ENCODE measurements around the gene CDK19. TPM values are rescaled to one million over a fixed set of nuclear protein-coding genes. Genes with fewer than 3 reads are reported as not detected.

Gene CDK19
- total RNA-seq, 1 experiment from 2014 or later, result 36.8 TPM

DNA sequence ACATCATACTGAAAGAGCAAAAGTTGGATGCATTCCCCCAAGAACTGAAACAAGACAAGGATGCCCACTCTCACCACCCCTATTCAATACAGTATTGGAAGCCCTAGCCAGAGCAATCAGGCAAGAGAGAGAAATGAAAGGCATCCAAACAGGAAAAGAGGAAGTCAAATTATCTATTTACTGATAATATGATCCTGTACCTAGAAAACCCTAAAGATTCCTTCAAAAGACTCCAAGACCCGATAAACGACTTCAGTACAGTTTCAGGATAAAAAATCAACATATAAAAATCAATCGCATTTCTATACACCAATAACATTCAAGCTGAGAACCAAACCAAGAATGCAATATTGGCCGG lies 14.5 kb downstream of the CDK19 start:
- intact Hi-C loops (cut with micrococcal nuclease; ENCODE audit: unreplicated experiment), result no loop called here
- peaks cover 6% of the 10 kb centered on the region; the same call in 1 of the 2 replicates for H3K9me2 ChIP-seq (ENCODE audit: insufficient read depth)
- ChIA-PET POLR2A (ENCODE audit: unreplicated experiment) (no interaction called here), CTCF (interaction anchor here (0.6 kb wide), 1 partner anchor 19 kb away, joined by 8 read pairs; no protein-coding TSS in a partner anchor)
- H3K27me3 ChIP-seq (ENCODE audit: insufficient read depth, low read depth), result no peaks in the 10 kb centered on the region
- H3K4me1 ChIP-seq (replicated peaks; ENCODE audit: insufficient read depth), result no peaks in the 10 kb centered on the region
- TF ChIP-seq, protein P1, sequence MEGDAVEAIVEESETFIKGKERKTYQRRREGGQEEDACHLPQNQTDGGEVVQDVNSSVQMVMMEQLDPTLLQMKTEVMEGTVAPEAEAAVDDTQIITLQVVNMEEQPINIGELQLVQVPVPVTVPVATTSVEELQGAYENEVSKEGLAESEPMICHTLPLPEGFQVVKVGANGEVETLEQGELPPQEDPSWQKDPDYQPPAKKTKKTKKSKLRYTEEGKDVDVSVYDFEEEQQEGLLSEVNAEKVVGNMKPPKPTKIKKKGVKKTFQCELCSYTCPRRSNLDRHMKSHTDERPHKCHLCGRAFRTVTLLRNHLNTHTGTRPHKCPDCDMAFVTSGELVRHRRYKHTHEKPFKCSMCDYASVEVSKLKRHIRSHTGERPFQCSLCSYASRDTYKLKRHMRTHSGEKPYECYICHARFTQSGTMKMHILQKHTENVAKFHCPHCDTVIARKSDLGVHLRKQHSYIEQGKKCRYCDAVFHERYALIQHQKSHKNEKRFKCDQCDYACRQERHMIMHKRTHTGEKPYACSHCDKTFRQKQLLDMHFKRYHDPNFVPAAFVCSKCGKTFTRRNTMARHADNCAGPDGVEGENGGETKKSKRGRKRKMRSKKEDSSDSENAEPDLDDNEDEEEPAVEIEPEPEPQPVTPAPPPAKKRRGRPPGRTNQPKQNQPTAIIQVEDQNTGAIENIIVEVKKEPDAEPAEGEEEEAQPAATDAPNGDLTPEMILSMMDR (conservative IDR thresholded peaks at IDR 0.05), result no peak
- no peak for TF ChIP-seq EZH2 (IDR thresholded peaks at IDR 0.05; ENCODE audit: low read depth)
- no peaks in the 10 kb centered on the region for H4K20me1 ChIP-seq (ENCODE audit: insufficient read depth)
- no peak overlapping the region for H3K4me3 ChIP-seq
- H3K79me2 ChIP-seq (ENCODE audit: low read depth), result peaks cover 29% of the 10 kb centered on the region
- no peak overlapping the region for H3K4me2 ChIP-seq
- no TSS peak for BruUV-seq (replicated peaks)
- H3K36me3 ChIP-seq (ENCODE audit: low read depth), result no peaks in the 10 kb centered on the region
- no peak overlapping the region for H3K27ac ChIP-seq
- H2AFZ ChIP-seq, result no peak overlapping the region
- H3F3A ChIP-seq (ENCODE audit: insufficient read depth, low read depth), result no peaks in the 10 kb centered on the region
- H3K9me3 ChIP-seq (ENCODE audit: insufficient read depth, low read depth), result no peaks in the 10 kb centered on the region
- DNase-seq, result no peak

DNA sequence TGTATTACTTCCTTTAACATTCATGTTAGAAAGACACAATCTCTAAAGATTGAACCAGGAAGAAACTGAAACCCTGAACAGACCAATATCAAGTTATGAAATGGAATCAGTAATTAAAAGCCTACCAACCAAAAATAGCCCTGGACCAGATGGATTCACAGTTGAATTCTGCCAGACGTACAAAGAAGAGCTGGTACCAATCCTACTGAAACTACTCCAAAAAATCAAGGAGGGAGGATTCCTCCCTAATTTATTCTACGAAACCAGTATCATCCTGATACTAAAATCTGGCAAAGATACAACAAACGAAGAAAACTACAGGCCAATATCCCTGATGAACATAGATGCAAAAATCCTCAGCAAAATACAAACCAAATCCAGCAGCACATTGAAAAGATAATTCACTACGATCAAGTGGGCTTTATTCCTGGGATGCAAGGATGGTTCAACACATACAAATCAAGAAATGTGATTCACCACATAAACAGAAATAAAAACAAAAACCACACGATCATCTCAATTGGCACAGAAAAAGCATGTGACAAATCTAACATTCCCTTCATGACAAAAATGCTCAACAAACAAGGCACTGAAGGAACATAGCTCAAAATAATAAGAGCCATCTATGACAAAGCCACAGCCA lies 15.0 kb downstream of the CDK19 start:
- Histone ChIP-seq H3K79me2 (ENCODE audit: low read depth) (peaks cover 29% of the 10 kb centered on the region), H2AFZ (no peak overlapping the region), H3K4me1 (replicated peaks; ENCODE audit: insufficient read depth) (no peaks in the 10 kb centered on the region), H3K4me2 (no peak overlapping the region), H3F3A (ENCODE audit: insufficient read depth, low read depth) (no peaks in the 10 kb centered on the region), H3K27me3 (ENCODE audit: insufficient read depth, low read depth) (no peaks in the 10 kb centered on the region), H3K36me3 (ENCODE audit: low read depth) (no peaks in the 10 kb centered on the region), H3K4me3 (no peak overlapping the region), H4K20me1 (ENCODE audit: insufficient read depth) (no peaks in the 10 kb centered on the region), H3K9me3 (ENCODE audit: insufficient read depth, low read depth) (no peaks in the 10 kb centered on the region), H3K9me2 (ENCODE audit: insufficient read depth) (peaks cover 6% of the 10 kb centered on the region; the same call in 1 of the 2 replicates), H3K27ac (no peak overlapping the region)
- no peak for DNase-seq
- ChIA-PET POLR2A (ENCODE audit: unreplicated experiment) (no interaction called here), CTCF (no interaction called here)
- TF ChIP-seq, protein P1 (conservative IDR thresholded peaks at IDR 0.05), result no peak
- TF ChIP-seq EZH2 (IDR thresholded peaks at IDR 0.05; ENCODE audit: low read depth), result no peak
- intact Hi-C loops (cut with micrococcal nuclease; ENCODE audit: unreplicated experiment), result no loop called here
- BruUV-seq (replicated peaks), result no TSS peak

DNA sequence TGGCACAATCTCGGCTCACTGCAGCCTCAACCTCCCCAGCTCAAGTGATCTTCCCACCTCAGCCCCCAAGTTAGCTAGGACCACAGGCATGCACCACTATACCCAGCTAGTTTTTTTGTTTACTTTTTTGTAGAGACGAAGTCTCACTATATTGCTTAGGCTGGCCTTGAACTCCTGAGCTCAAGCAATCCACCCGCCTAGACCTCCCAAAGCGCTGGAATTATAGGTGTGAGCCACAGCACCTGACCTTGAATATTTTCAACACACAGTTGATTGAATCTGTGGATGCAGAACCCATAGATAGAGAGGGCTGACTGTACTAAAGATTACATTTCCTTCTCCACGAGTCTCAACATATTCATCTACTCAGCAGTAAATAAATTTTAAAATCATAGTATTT lies 15.6 kb downstream of the CDK19 start:
- no peak for DNase-seq
- Histone ChIP-seq H3K9me2 (ENCODE audit: insufficient read depth) (peaks cover 6% of the 10 kb centered on the region; the same call in 1 of the 2 replicates), H3K27me3 (ENCODE audit: insufficient read depth, low read depth) (no peaks in the 10 kb centered on the region), H4K20me1 (ENCODE audit: insufficient read depth) (no peaks in the 10 kb centered on the region), H3K36me3 (ENCODE audit: low read depth) (no peaks in the 10 kb centered on the region), H2AFZ (no peak overlapping the region), H3K4me3 (no peak overlapping the region), H3F3A (ENCODE audit: insufficient read depth, low read depth) (no peaks in the 10 kb centered on the region), H3K79me2 (ENCODE audit: low read depth) (peaks cover 29% of the 10 kb centered on the region), H3K27ac (no peak overlapping the region), H3K9me3 (ENCODE audit: insufficient read depth, low read depth) (no peaks in the 10 kb centered on the region), H3K4me2 (no peak overlapping the region), H3K4me1 (replicated peaks; ENCODE audit: insufficient read depth) (0 out of 2 replicates have a peak, but pooled peaks cover 5% of the 10 kb centered on the region)
- no TSS peak for BruUV-seq (replicated peaks)
- TF ChIP-seq, protein P1 (conservative IDR thresholded peaks at IDR 0.05), result no peak
- no peak for TF ChIP-seq EZH2 (IDR thresholded peaks at IDR 0.05; ENCODE audit: low read depth)
- intact Hi-C loops (cut with micrococcal nuclease; ENCODE audit: unreplicated experiment), result no loop called here
- ChIA-PET CTCF (interaction anchor here (0.7 kb wide), 2 partner anchors 15 to 70 kb away, joined by 5 to 12 read pairs; partner anchors contain the start of gene CDK19), POLR2A (ENCODE audit: unreplicated experiment) (no interaction called here)

Measured in PC-9 (cell line).